Fibroblast of skin of right quadriceps (primary cell): ENCODE data around the gene ERBB3.
"Not testable (repeated sequence)": the region's sequence is repeated elsewhere in the genome, so short reads cannot be mapped to it uniquely, and the experiment has no call there.

Experiments
- DNase-seq: peaks from one replicate; pipeline ENCODE4 v3.0.0-alpha.2; 2013

ERBB3 gene

GRCh38 chr12:56116267-56117081 lies 36.5 kb downstream of the ERBB3 start, which contains the start of gene RPL41:
TSS of gene RPL41 (plus strand) at chr12:56116633.
- peak; percentile 94 for DNase-seq

- not testable (repeated sequence) for DNase-seq
Observed at GRCh38 chr12:56117082-56117706, 37.2 kb downstream of the ERBB3 start.

- peak; percentile 99 for DNase-seq
Observed at GRCh38 chr12:56117778-56118687, 38.1 kb downstream of the ERBB3 start, which contains the start of gene ZC3H10. TSS of gene ZC3H10 (plus strand) at chr12:56118266. CDS start at chr12:56120563, 2,297 bp downstream.

- no peak for DNase-seq
Observed at GRCh38 chr12:56118688-56119357, 38.9 kb downstream of the ERBB3 start.

- DNase-seq: peak; percentile 94
Observed at GRCh38 chr12:56119361-56119796, 39.4 kb downstream of the ERBB3 start.

- no peak for DNase-seq
Observed at GRCh38 chr12:56120158-56120846, 40.3 kb downstream of the ERBB3 start.

GRCh38 chr12:56121204-56121870 lies 41.4 kb downstream of the ERBB3 start:
- no peak for DNase-seq

- no peak for DNase-seq
Observed at GRCh38 chr12:56122637-56123036, 42.7 kb downstream of the ERBB3 start.

- DNase-seq: no peak
Observed at GRCh38 chr12:56124133-56124532, 44.2 kb downstream of the ERBB3 start.

- DNase-seq: no peak
Observed at GRCh38 chr12:56126732-56127239, 46.8 kb downstream of the ERBB3 start.

- DNase-seq: no peak
Observed at GRCh38 chr12:56127485-56127887, 47.5 kb downstream of the ERBB3 start.

GRCh38 chr12:56127888-56128669 lies 48.1 kb downstream of the ERBB3 start, which contains the start of gene ESYT1:
TSS of gene ESYT1 (plus strand) at chr12:56128267. CDS start at chr12:56128320, 53 bp downstream.
- DNase-seq: peak; percentile 100

GRCh38 chr12:56128670-56129205 lies 48.8 kb downstream of the ERBB3 start:
- DNase-seq: peak; percentile 12

GRCh38 chr12:56129206-56129941 lies 49.4 kb downstream of the ERBB3 start:
- peak; percentile 32 for DNase-seq

GRCh38 chr12:56129942-56130495 lies 50.1 kb downstream of the ERBB3 start:
- DNase-seq: no peak

GRCh38 chr12:56130876-56131275 lies 50.9 kb downstream of the ERBB3 start:
- no peak for DNase-seq

GRCh38 chr12:56134897-56135296 lies 54.9 kb downstream of the ERBB3 start:
- DNase-seq: no peak

GRCh38 chr12:56137853-56138571 lies 58.0 kb downstream of the ERBB3 start:
- no peak for DNase-seq
